Neural cell (in vitro differentiated cells): ENCODE measurements around the gene GZMM. TPM values are rescaled to one million over a fixed set of nuclear protein-coding genes. Genes with fewer than 3 reads are reported as not detected.

Source experiments
- POLR2AphosphoS5 ChIP-seq: IDR thresholded peaks from 2 replicates; pipeline ENCODE4 v1.6.1; 2012
- RAD21 ChIP-seq: fragments of 450-650 bp; conservative IDR thresholded peaks from 2 replicates; pipeline ENCODE4 v1.6.1; 2014; ENCODE audit warnings: antibody characterized with exemption, mild to moderate bottlenecking, moderate library complexity
- polyA plus RNA-seq: library from polyadenylated mRNA; depleted of rRNA; stranded (reverse); fragments of >200 nt; gene quantifications from 2 replicates; pipeline ENCODE4 v1.2.3, GENCODE V29; 2014

Gene GZMM
- polyA plus RNA-seq, 1 donor from 2014 or later: 0.38 TPM

- TF ChIP-seq RAD21: no peak
- TF ChIP-seq POLR2AphosphoS5: no peak
Observed at GRCh38 chr19:597406-598315, 53.8 kb downstream of the GZMM start (continued).

Other genes with a start within 250 kb of the GZMM start
- 13.9 and 16.0 TPM in 2 replicates for gene MIER2, start 199.3 kb upstream of the GZMM start, polyA plus RNA-seq
- 21.4 and 22.8 TPM in 2 replicates for gene C2CD4C, start 134.9 kb upstream of the GZMM start, polyA plus RNA-seq
- 75.8 and 81.2 TPM in 2 replicates for gene SHC2, start 83.0 kb upstream of the GZMM start, polyA plus RNA-seq
- 0.22 and 1.0 TPM in 2 replicates for gene MADCAM1, start 47.6 kb upstream of the GZMM start, polyA plus RNA-seq
- gene TPGS1, start 36.6 kb upstream of the GZMM start, polyA plus RNA-seq: 79.6 and 83.2 TPM in 2 replicates
- 155 and 172 TPM in 2 replicates for gene CDC34, start 12.3 kb upstream of the GZMM start, polyA plus RNA-seq
- 209 and 214 TPM in 2 replicates for gene BSG, start 28.5 kb downstream of the GZMM start, polyA plus RNA-seq
- 4.7 and 6.4 TPM in 2 replicates for gene HCN2, start 45.8 kb downstream of the GZMM start, polyA plus RNA-seq
- 28.3 TPM in 2 replicates for gene POLRMT, start 89.5 kb downstream of the GZMM start, polyA plus RNA-seq
- gene FGF22, start 95.8 kb downstream of the GZMM start, polyA plus RNA-seq: 0.48 TPM in 1 of 2 replicates, not detected in the other
- 33.7 and 44.8 TPM in 2 replicates for gene RNF126, start 119.2 kb downstream of the GZMM start, polyA plus RNA-seq
- gene FSTL3, start 132.3 kb downstream of the GZMM start, polyA plus RNA-seq: 3.1 and 6.6 TPM in 2 replicates
- gene PRSS57, start 151.4 kb downstream of the GZMM start, polyA plus RNA-seq: not detected in 2 replicates
- gene PALM, start 164.9 kb downstream of the GZMM start, polyA plus RNA-seq: 74.8 and 87.3 TPM in 2 replicates
- 0.24 and 0.98 TPM in 2 replicates for gene MISP, start 207.1 kb downstream of the GZMM start, polyA plus RNA-seq